Measurements from ENCODE around the gene ORC4.

DNA sequence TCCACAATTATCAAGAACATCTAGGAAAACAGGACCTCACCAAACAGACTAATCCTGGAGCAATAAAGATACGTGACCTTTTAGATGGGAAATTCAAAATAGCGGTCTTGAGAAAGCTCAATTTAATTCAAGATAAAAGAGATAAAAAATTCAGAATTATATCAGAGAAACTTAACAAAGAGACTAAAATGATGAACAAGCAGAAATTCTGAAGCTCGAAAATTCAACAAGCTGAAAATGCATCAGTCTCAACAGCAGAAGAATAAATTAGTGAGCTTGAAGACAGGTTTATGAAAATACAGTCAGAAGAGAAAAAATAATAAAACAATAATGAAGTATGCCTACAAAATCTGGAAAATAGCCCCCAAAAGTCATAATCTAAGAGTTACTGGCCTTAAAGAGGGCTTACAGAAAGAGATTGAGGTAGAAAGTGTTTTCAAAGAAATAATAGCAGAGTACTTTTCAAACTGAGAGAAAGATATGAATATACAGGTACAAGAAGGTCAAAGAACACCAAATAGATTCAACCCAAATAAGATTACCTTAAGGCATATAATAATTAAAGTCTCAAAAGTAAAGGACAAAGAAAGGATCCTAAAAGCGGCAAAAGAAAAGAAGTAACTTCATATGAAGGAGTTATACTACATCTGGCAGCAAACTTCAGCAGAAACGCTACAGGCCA lies 13.2 kb downstream of the ORC4 start:
- TF ChIP-seq, protein P1, sequence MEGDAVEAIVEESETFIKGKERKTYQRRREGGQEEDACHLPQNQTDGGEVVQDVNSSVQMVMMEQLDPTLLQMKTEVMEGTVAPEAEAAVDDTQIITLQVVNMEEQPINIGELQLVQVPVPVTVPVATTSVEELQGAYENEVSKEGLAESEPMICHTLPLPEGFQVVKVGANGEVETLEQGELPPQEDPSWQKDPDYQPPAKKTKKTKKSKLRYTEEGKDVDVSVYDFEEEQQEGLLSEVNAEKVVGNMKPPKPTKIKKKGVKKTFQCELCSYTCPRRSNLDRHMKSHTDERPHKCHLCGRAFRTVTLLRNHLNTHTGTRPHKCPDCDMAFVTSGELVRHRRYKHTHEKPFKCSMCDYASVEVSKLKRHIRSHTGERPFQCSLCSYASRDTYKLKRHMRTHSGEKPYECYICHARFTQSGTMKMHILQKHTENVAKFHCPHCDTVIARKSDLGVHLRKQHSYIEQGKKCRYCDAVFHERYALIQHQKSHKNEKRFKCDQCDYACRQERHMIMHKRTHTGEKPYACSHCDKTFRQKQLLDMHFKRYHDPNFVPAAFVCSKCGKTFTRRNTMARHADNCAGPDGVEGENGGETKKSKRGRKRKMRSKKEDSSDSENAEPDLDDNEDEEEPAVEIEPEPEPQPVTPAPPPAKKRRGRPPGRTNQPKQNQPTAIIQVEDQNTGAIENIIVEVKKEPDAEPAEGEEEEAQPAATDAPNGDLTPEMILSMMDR (conservative IDR thresholded peaks at IDR 0.05), result no peak
- no peak for TF ChIP-seq ZFX (IDR thresholded peaks at IDR 0.05)
